Right renal cortex interstitium (tissue), 3 donors: ENCODE measurements around the gene CSNK1G1. TPM values are rescaled to one million over a fixed set of nuclear protein-coding genes. Genes with fewer than 3 reads are reported as not detected.
"Not testable (repeated sequence)": the region's sequence is repeated elsewhere in the genome, so short reads cannot be mapped to it uniquely, and the experiment has no call there.

ENCODE experiments used
- DNase-seq, 3 donors: peaks; one replicate each; pipeline ENCODE4 v3.0.0-alpha.2; 2013; ENCODE audit warnings: low read depth in 3 of 3, low spot score in 2 of 3
- polyA plus RNA-seq, 3 donors: library from polyadenylated mRNA; unstranded; fragments of 120-200 nt; gene quantifications; one replicate each; pipeline ENCODE4 v1.2.1, GENCODE V29; 2013; ENCODE audit not compliant: insufficient read length in 3 of 3

CSNK1G1 gene
- polyA plus RNA-seq, 3 donors, result 20.6 to 23.1 (median 22.8) TPM

GRCh38 chr15:64289550-64289949 is 66.4 kb downstream of the CSNK1G1 start:
- DNase-seq, result no peak

DNA sequence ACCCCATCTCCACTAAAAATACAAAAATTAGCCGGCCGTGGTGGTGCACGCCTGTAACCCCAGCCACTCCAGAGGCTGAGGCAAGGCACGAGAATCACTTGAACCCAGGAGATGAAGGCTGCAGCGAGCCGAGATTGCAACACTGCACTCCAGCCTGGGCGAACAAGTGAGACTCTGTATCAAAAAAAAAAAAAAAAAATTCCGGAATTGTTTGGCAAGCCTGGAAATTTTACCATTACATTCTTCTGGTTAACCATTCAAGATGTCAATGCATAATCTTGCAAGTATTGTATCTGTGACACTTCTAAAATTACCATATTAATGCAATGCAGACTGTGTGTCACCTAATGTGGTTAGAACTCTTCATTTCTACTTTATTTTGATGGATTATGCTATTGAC is 67.0 kb downstream of the CSNK1G1 start:
- DNase-seq, result no peak

- DNase-seq, result no peak
Measured at GRCh38 chr15:64288577-64288976, 67.4 kb downstream of the CSNK1G1 start.

- no peak for DNase-seq
Measured at GRCh38 chr15:64287953-64288352, 68.0 kb downstream of the CSNK1G1 start.

DNA sequence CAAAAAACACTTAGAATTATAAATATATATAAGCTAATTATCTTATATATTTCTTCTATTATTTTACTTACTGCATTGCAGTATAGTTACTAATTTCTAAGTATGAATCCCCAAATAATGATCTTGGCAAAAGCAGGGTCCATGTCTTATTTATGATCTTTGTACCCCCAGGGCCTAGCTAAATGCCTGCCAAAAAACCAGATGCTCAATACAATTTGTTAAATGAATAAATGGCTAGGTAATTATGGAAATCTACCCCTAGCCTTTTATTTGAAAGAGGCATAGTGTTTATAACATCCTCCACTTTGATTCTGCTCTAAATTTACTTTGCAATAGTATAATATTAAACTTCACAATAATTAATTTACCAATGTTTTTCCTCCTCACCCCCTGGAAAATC is 69.5 kb downstream of the CSNK1G1 start:
- no peak for DNase-seq

DNA sequence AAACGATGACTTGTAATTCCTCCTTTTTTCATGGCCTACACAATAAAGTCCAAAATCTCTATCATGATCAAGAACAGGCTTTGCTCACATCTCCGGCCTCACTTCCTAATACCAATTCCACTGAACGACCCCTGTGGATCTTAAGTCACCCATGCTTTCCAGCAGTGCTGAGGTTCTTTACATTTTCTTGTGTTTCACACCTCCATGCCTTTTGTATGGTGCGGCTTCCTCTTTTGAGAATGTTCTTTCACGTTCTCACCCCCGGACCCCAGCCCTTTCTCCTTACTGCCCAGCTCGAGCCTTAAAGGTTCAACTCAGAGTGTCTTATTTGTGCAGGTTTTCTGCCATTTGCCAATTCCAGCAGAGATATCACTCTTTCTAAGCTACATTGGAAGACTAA is 70.1 kb downstream of the CSNK1G1 start:
- no peak for DNase-seq

DNA sequence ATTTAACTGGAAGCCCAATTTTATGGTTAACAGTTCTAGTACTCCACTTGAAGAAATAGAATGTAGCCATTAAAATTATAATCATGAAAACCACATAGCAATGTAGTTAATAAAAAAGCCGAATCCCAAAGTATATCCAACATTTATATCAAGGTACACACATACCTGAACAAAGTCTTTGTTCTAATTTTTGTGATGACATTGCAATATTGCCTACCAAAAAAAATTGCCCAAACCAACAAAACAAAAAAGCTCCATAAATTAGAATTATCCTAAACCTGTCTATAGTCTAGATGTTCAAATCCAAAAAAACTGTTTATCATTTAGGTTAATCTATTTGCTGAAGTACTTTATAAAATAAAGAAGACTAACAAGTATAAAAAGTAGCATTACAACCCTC is 70.8 kb downstream of the CSNK1G1 start:
- no peak for DNase-seq

DNA sequence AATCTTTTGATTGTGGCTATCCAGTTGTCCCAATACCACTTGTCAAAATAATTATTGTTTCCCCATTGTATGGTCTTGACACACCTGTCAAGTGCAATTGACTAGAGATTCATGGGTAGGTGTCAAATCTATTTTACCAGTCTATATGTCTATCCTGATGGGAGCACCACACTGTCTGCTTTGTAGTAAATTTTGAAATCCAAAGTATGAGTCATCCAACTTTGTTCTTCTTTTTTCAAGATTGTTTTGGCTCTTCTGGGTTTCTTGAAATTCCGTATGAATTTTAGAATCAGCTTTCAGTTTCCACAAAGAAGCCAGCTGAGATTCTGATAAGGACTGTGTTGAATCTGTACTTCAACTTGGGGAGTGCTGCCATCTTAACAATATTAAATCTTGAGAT is 71.9 kb downstream of the CSNK1G1 start:
- DNase-seq, result no peak

DNA sequence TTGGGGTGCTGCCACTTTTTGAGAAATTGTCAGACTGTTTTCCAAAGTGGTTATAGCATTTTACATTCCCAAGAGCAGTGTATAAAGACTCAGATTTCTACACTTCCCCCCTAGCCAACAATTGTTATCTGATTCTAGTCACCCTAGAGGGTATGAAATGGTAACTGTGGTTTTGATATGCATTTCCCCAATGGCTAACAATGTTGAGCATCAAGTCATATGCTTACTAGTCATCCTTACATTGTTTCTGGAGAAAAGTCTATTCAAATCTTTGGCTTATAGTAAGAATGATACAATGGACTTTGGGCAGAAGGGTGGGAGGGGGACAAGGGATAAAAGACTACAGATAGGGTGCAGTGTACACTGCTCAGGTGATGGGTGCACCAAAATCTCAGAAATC is 73.3 kb downstream of the CSNK1G1 start:
- DNase-seq, result no peak

DNA sequence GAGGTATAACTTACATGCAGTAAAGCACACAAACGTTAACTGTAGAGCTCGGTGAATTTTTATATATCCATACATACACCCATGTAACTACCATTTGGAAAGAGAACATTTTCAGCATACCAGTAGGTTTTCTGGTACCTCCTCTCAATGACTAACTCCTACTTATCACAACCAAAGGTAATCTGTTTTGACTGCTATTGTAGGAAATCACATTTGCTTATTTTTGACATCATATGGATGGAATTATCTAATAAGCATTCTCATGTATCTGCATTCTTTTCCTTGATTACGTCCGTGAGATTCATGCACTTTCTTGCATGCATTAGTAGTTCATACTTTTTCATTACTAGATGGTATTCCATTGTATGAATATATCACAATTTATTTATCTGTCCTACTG is 76.8 kb downstream of the CSNK1G1 start:
- no peak for DNase-seq

DNA sequence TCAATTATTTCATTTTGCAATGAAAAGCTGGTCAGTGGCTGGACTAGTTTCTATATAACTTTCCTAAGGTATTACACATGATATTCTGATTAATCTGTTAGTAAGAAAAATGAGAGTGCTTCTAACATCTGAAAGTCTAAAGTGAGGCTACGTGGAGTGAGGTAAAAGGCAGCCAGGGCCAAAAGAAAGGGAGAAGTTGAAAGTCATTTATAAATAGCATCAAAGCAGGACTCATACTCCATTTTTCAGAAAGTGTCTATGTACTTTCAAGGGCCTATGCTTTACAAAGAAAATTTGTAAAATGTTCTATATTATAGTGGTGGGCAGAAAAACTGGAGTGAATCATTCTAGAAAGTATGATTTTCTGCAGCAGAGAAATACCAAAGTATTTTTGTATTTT is 80.0 kb downstream of the CSNK1G1 start:
- no peak for DNase-seq

GRCh38 chr15:64274341-64274950 is 81.5 kb downstream of the CSNK1G1 start:
- DNase-seq, result no peak

DNA sequence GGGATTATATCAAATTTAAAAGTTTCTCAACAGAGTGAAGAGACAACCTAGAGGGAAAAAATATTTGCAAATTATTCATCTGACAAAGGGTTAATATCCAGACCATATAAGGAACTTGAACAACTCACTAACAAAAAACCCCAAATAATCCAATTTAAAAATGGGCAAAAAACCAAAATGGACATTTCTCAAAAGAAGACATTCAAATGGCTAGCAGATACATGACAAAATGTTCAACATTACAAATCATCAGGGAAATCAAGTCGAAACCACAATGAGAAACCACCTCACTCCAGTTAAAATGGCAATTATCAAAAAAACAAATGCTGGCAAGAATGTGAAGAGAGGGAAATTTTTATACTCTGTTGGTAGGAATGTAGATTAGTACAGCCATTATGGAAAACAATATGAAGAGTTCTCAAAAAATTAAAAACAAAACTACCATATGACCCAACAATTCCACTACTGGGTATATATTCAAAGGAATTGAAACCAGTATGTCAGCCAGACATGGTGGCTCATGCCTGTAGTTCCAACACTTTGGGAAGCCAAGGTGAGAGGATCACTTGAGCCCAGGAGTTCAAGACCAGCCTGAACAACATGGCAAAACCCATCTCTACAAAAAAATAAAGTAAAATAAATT is 88.5 kb downstream of the CSNK1G1 start:
- DNase-seq, result no peak

- not testable (repeated sequence) for DNase-seq
Measured at GRCh38 chr15:64265188-64265587, 90.8 kb downstream of the CSNK1G1 start.

- DNase-seq, result no peak
Measured at GRCh38 chr15:64264502-64264901, 91.5 kb downstream of the CSNK1G1 start.

- DNase-seq, result no peak
Measured at GRCh38 chr15:64263567-64263966, 92.4 kb downstream of the CSNK1G1 start.

DNA sequence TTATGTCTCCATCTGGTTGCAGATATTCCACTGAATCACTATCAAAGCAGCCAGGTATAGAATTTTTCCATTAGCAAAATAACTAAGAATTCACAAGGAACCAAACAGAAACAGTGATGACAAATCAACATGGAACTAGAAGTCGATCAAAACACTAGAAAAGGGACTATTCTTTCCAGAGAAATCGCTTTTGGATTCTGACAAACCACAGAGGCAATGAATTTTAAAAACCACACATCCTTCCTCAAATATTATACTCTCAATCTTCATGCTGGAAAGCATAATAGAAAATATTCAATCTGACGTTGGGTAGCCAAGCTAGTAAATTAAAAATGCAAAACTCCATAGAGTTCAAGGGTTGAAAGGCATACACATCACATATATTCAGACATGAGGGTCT is 99.9 kb downstream of the CSNK1G1 start:
- no peak for DNase-seq

DNA sequence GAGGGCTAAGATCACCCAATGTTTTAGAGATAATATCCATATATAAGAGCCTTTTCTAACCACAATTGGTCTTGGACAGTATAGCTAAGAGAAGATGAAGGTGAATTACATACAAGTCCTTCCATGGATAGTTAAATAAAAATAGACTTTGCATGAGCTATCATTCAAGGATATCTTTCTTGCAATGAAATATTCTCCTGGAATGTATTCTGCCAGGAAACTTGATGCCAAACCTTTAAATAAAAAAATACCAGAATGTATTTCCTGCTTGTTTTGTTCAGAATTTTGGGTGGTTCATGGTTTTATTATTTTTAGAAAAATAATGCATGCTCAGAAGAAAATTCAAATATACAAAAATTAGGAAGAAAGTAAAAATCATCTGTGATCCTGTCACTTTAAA is 104.3 kb downstream of the CSNK1G1 start:
- no peak for DNase-seq

DNA sequence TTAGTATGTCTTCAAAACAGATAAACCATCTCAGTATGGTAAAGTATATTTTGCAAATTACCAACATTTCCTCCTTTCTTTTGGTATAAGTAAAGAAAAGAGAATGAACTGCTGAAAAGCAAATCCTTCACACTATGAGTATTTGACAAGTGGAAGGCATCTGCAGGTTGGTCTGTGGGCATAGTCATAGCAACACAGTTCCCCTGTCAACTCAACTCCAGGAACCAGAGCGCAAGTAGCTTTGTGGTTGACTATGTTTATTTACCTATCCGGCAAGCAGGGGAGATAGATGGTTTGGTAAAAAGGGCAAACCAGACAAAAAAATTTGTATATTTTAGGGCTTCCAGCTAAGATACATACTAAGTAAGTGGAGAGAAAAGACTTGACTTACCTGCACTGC is 104.9 kb downstream of the CSNK1G1 start:
- DNase-seq, result no peak

DNA sequence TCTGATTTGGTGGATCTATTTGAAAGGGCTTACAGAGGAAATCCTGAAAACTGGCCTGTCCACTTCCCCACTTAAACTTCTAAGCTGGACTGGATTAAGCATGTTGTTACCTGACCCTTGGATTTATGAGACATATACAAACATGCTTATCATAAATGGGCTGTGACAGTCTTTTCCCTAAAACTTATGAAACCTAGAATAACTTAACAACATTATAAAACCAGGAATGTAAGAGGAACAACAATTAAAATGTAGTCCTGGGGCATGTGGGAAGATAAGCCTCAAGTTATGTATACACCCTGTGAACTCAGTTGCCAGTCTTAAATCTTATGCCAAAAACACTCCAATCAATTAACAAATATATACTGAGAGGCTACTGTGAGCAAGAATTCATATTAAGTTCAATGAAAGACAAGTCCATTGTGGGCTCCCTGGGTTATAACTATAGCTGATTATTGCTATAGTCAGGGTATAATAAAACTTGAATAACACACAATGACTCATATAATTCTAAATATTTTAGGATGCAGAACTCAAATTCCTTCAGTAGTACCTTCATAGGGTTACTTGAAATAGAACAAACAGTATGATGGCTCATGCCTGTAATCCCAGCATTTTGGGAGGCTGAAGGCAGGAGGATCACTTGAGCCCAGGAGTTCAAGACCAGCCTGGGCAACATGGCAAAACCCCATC is 105.9 kb downstream of the CSNK1G1 start:
- DNase-seq, result no peak

- no peak for DNase-seq
Measured at GRCh38 chr15:64249406-64249805, 106.6 kb downstream of the CSNK1G1 start.

- DNase-seq, result peak in 2 of 3 donors; percentile 23 to 44
Measured at GRCh38 chr15:64247906-64248541, 107.9 kb downstream of the CSNK1G1 start.
